ENCODE results near the gene SREBF1.

Gene SREBF1

GRCh38 chr17:17824119-17824782, 12.5 kb downstream of the SREBF1 start:
- peak in 2 of 5 experiments; percentile 57 to 73 for DNase-seq

DNA sequence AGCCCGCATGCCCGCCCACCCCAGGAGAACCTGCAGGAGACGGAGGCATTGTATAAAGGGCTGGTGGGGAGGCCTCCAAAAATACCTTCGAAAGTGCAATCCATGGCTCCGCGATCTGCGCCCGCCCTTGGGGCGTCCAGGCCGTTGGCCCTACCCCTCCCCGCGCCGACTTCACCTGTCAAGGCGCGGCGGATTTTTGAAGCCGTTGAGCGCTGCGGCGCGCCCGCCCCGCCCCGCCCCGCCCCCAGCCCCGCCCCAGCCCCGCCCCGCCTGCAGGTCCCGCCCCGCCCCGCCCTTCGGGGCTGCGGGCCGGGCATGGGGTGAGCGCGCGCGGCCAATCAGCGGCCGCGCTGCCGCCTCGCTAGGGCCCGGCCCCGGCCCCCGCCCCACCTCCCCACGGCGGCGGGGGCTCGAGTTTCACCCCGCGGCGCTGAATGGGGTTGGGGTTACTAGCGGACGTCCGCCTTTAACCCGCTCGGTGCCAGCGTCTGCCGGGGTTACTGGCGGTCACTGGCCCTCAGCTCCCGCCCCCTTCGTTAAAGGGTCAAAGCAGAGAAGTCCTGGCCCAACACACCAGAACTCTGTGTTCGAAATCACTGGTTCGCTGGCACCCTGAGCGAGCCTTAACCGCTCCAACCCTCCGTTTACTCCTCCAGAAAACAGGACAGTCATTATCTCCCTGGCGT, 13.2 kb downstream of the SREBF1 start:
- peak; percentile 48 to 94 (median 71) for DNase-seq

DNA sequence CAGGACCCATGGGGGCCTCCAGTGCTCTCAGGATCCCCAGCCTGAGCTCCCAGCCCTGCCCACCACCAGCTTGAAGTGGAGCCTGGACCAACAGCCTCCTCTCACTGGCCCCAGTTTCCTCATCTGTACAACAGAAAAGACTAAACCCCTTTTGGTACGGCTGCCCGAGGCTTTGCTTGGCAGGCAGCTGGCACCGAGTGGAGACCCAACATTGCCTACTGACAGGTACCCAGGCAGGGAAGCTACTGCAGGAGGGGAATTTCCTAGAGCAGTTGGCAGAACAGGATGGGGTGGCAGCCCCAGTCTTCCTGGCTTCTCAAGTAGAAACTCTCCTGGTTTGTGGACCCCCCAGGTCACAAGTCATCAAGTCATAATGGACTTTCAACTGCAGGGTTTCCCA, 14.2 kb downstream of the SREBF1 start:
- no peak for DNase-seq

GRCh38 chr17:17822189-17822588, 14.6 kb downstream of the SREBF1 start:
- DNase-seq, result no peak

DNA sequence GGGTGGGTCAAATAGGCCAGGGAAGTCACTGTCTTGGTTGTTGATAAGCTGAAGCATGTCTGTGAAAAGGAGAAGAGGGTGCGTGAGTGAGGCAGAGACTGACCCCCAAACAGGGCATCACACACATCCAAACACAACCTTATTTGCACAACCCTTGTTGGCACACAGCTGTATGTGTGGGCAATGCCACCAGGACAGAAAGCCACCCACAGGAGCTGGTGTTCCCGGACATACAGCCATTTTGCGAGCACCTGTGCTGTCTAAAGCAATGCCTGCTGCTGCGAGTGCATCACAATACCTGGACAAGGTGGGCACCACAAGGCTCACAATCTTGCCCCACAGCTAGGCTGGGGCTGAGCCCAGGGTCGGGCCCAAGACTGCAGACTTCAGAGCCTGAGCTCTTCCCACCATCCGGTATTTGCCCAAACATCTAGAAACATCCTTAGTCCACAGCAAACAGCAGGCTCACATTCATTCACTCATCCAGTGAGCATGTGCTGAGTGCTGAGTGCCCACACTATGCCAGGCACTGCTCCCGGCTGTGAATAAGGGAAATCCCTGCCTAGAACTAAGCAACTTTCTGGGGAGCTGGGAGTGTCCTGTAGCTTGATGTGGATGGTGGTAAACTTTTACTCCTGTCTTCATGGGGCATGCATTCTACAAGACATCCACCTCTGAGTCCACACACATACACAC, 16.2 kb downstream of the SREBF1 start:
- no peak for DNase-seq

- no peak for DNase-seq
Observed at GRCh38 chr17:17820046-17820445, 16.7 kb downstream of the SREBF1 start.

GRCh38 chr17:17819561-17819995, 17.2 kb downstream of the SREBF1 start:
- DNase-seq, result peak in 3 of 5 experiments; percentile 43 to 62 (median 56)

DNA sequence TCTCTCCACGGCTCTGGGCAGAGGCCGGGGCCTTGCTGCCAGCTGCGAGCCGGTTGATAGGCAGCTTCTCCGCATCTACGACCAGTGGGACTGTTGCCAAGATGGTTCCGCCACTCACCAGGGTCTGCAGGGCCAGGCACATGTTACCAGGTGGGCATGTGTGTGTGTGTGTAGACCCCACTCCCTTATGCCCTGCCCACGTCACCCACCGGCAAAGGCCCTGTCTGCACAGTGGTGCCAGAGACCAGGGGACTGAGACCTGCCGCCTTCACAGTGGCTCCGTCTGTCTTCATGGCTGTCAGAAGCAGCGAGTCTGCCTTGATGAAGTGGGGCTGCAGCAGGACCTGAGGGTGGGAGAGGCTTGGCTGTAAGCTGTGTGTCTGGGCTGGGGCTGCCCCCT, 17.7 kb downstream of the SREBF1 start:
- no peak for DNase-seq

DNA sequence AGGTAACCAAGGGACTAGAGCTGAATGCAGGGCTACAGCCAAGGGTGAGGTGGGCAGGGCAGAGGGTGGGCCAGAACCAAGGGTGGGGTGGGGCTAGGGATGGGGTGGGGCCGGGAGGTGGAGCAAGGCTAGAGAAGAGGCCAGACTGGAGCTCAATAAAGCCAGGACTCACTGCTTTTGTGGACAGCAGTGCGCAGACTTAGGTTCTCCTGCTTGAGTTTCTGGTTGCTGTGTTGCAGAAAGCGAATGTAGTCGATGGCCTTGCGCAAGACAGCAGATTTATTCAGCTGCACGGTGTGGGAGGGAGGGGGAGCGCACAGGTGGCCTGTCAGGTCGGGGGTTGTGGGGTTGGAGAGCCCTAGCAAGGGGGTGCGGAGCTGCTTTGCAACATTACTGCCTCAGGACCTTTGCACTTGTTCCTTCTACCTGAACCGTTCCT, 18.7 kb downstream of the SREBF1 start:
- DNase-seq, result no peak

DNA sequence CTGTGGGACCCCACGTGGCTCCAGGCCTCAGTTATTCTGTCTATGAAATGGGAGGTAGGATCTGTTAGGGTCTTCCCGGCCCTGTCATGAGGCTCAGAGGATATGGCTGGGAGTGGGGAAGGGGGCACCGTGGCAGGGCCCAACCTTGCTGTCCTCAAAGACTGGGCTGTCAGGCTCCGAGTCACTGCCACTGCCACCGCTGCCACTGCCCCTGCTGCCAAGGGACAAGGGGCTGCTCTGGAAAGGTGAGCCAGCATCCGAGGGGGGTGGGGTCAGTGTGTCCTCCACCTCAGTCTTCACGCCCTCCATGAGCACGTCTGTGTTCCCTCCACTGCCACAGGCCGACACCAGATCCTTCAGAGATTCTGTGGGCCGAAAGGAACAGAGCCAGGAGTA, 19.2 kb downstream of the SREBF1 start:
- no peak for DNase-seq

- DNase-seq, result no peak
Observed at GRCh38 chr17:17816831-17817551, 19.8 kb downstream of the SREBF1 start.

- no peak for DNase-seq
Observed at GRCh38 chr17:17816240-17816814, 20.5 kb downstream of the SREBF1 start.

DNA sequence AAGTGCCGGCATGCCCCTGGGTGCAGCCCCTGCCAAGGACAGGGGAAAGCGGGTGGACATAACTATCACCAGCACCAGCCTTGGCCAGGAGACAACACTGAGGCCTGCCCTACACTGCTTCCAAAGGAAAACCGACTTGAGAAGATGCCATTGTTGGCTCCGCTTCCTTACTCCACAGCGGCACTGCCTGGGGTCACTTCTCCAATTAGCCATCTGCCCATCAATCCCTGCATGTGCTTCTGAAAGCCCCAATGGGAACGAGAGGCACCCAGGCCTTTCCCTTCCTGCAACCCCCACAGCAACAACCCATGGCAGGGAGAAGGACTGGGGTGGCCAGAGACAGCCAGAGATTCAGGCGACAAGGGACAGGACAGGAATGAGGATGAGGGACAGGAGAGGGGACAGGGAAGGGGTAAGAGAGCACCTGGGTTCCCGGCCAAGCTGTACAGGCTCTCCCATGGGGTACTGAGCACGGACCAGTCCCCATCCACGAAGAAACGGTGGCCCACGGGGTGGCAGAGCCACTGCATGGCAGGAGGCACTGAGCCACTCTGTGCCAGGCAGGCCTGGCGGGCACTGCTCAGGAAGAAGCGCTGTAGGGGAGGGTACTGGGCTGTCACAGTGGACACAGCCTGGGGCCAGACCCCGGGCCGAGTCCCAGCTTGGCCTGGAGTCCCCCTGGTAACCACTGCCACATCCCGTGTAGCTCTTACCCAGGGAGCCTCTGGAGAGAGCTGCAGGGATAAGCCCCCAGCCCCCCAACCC, 21.2 kb downstream of the SREBF1 start:
- DNase-seq, result no peak

- DNase-seq, result no peak
Observed at GRCh38 chr17:17815062-17815406, 21.8 kb downstream of the SREBF1 start.

- DNase-seq, result no peak
Observed at GRCh38 chr17:17814162-17815061, 22.4 kb downstream of the SREBF1 start.

GRCh38 chr17:17813725-17814095, 23.1 kb downstream of the SREBF1 start:
- no peak for DNase-seq

DNA sequence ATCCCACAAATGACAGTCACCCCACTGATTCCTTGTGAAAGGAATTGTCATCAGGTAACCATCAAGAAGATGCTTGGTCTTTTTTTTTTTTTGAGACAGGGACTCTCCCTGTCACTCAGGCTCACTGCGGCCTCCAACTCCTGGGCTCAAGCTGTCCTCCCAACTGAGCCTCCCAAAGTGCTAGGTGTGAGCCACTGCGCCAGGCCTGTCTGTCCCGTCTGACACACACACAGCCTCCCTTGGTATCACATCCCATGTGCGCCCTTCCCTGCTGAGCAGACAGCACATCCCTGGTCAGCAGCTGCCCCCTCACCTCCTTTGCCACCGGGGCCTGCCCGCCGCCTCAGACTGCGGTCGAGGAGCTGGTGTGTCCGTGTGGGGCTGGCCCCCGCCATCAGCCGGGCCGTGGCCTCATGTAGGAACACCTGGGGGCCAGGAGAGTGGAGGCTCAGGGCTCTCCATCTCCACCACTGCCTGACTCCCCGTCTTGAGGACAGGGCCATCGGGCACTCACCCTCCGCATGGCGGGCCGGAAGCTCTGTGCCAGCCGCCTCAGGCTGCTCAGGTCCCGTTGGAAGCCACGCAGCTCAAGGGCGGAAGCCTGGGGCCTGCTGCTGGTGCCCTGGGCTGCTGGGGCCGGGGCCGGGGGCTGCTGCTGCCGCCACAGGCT, 23.6 kb downstream of the SREBF1 start:
- no peak for DNase-seq

DNA sequence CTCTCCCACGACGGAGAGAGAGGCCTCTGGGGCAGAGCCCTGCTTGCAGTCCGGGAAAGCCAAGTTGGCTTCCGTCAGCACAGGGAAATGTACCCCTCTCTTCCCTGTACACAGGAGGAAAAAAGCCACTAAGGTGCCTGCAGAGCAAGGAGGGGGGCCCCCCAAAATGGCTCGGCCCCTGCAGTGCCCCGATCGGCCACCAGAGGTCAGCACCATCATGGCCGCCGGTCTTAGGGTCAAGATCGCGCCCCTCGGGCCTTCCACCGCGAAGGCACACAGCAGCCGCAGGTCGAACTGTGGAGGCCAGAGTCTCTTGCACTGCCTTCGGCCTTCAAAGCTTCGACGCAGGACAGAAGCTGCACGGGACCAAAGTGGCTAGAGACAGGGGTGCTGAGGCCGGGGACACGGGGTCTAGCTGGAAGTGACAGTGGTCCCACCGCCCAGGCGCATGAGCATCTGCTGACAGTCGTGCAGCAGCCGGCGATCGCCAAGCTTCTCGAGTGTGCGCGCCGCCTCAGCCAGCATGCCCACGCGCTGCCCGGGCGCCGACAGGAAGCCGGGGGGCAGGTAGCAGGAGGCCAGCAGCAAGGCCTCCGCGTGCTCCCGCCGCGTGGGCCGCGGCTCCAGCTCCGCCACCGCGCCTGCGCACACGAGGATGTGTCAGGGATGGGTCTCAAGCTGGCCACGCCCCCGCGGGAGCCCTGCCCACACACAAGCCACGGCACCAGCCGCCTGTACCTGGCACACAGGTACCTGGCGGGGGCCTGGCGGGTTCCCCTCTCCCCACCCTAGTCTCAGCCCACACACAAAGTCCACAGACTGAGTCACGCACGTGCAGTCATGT, 24.4 kb downstream of the SREBF1 start:
- peak; percentile 39 to 55 (median 52) for DNase-seq
